Lung (tissue), 12 donors: ENCODE measurements around the gene NSG2. TPM values are rescaled to one million over a fixed set of nuclear protein-coding genes. Genes with fewer than 3 reads are reported as not detected.
A peak's percentile ranks its signal among the peaks of the same experiment; 100 is the strongest.

Experiments used
- ATAC-seq: fragments of 200-7000 bp; cut with Tn5 transposase; one replicate; pipeline ENCODE4 v1.9.1; 2020; ENCODE audit warnings: moderate number of reproducible peaks; ENCODE audit not compliant: insufficient read depth, low FRiP score
- DNase-seq, 3 donors: peaks; one replicate each; pipeline ENCODE4 v3.0.0-alpha.2; 2013 to 2017
- H3K27ac ChIP-seq, 2 donors: one replicate each; pipeline ENCODE4 v1.5.1; 2013; ENCODE audit warnings: mild to moderate bottlenecking in 2 of 2, moderate library complexity in 2 of 2, control low read depth in 1 of 2, inconsistent platforms in 1 of 2, low read depth in 1 of 2, low read length in 1 of 2
- H3K27me3 ChIP-seq, 3 donors: one replicate each; pipeline ENCODE4 v1.5.1; 2013; ENCODE audit warnings: low read length in 2 of 3; ENCODE audit not compliant: control insufficient read depth in 3 of 3, insufficient read depth in 3 of 3
- H3K36me3 ChIP-seq, 4 donors: one replicate each; pipeline ENCODE4 v1.5.1; 2013; ENCODE audit warnings: low read length in 4 of 4, mild to moderate bottlenecking in 1 of 4, moderate library complexity in 1 of 4; ENCODE audit not compliant: control insufficient read depth in 4 of 4, insufficient read depth in 4 of 4
- H3K4me1 ChIP-seq, 5 donors: one replicate each; pipeline ENCODE4 v1.5.1; 2013; ENCODE audit warnings: low read length in 5 of 5, mild to moderate bottlenecking in 2 of 5, moderate library complexity in 1 of 5; ENCODE audit not compliant: control insufficient read depth in 5 of 5, insufficient read depth in 5 of 5
- H3K4me3 ChIP-seq: one replicate; pipeline ENCODE4 v1.5.1; 2013; ENCODE audit warnings: mild to moderate bottlenecking, control low read depth, moderate library complexity
- H3K9ac ChIP-seq, 2 donors: one replicate each; pipeline ENCODE4 v1.5.1; 2013; ENCODE audit warnings: low read length in 2 of 2, control low read depth in 1 of 2; ENCODE audit not compliant: insufficient read depth in 1 of 2
- H3K9me3 ChIP-seq, 4 donors: one replicate each; pipeline ENCODE4 v1.5.1; 2013; ENCODE audit warnings: low read length in 3 of 4, mild to moderate bottlenecking in 1 of 4, moderate library complexity in 1 of 4; ENCODE audit not compliant: control insufficient read depth in 4 of 4, insufficient read depth in 3 of 4
- CTCF ChIP-seq: IDR thresholded peaks from 2 replicates; pipeline ENCODE4 v1.5.1; 2012; ENCODE audit warnings: mild to moderate bottlenecking; ENCODE audit errors: control extremely low read depth, extremely low read depth
- WGBS, 2 donors: extraction: QIAGEN DNeasy Blood & Tissue Kit; methylation state at CpG; one replicate each; pipeline ENCODE4 v1.1.7; 2013; 5-methylcytosine and 5-hydroxymethylcytosine counted together
- polyA plus RNA-seq, 2 donors: library from polyadenylated mRNA; stranded (reverse); fragments of 200-250 nt; gene quantifications; one replicate each; pipeline ENCODE4 v1.2.1, GENCODE V29; 2013
- total RNA-seq, 2 donors: library from RNA; depleted of rRNA in 1 of 2; stranded (reverse); fragments of >200 nt in 1 of 2; gene quantifications; one replicate each; pipeline ENCODE4 v1.2.1, GENCODE V29; 2014 to 2021
- donor health status: control.
- donor health status: control.
- donor health status: Bipolar disorder and iron deficiency.
- donor health status: healthy.
- donor health status: DM: yes; HTN: yes; CAD: no.

NSG2 gene
- total and polyA plus RNA-seq, 4 donors, result 0.13 to 1.6 (median 0.16) TPM; not detected in 1

- H3K4me3 ChIP-seq, result no peak overlapping the region
- H3K27ac ChIP-seq, result no peak overlapping the region
- H3K9ac ChIP-seq, result no peak overlapping the region
- no peak for TF ChIP-seq CTCF
- WGBS, 2 donors, result 74 to 82% methylated on average over 9 of the region's 9 CpGs
- peaks cover 0 to 24% (median 0%) of the 10 kb centered on the region in 5 donors for H3K4me1 ChIP-seq
- H3K27me3 ChIP-seq, result no peaks in the 10 kb centered on the region
- H3K36me3 ChIP-seq, result no peaks in the 10 kb centered on the region
- peak in 1 of 3 donors; percentile 6 for DNase-seq
- ATAC-seq, result no peak
- H3K9me3 ChIP-seq, result no peaks in the 10 kb centered on the region
These were observed 73.4 kb downstream of the NSG2 start for GRCh38 chr5:174118823-174119467.

GRCh38 chr5:174119468-174119881 is 74.0 kb downstream of the NSG2 start:
- Histone ChIP-seq H3K4me1 (peaks cover 0 to 24% (median 0%) of the 10 kb centered on the region in 5 donors), H3K4me3 (no peak overlapping the region), H3K9me3 (no peaks in the 10 kb centered on the region), H3K9ac (no peak overlapping the region), H3K36me3 (no peaks in the 10 kb centered on the region), H3K27ac (no peak overlapping the region), H3K27me3 (no peaks in the 10 kb centered on the region)
- DNase-seq, result peak; percentile 40 to 57 (median 43)
- TF ChIP-seq CTCF, result no peak
- ATAC-seq, result no peak
- whole genome bisulfite sequencing, 2 donors, result 60 to 61% methylated on average over 8 of the region's 8 CpGs

- H3K9me3 ChIP-seq, result peaks cover 0 to 2% (median 0%) of the 10 kb centered on the region in 4 donors
- H3K27ac ChIP-seq, result no peak overlapping the region
- no peak for DNase-seq
- no peak overlapping the region for H3K9ac ChIP-seq
- 40 to 70% methylated on average over 1 of the region's 1 CpG for WGBS, 2 donors
- no peaks in the 10 kb centered on the region for H3K36me3 ChIP-seq
- ATAC-seq, result no peak
- H3K4me3 ChIP-seq, result no peak overlapping the region
- no peaks in the 10 kb centered on the region for H3K27me3 ChIP-seq
- TF ChIP-seq CTCF, result no peak
- peaks cover 0 to 24% (median 0%) of the 10 kb centered on the region in 5 donors for H3K4me1 ChIP-seq
These were observed 75.0 kb downstream of the NSG2 start for GRCh38 chr5:174120401-174121005.
